Upper lobe of left lung (tissue), 6 donors: Measurements from ENCODE around the gene TMEM116. TPM values are rescaled to one million over a fixed set of nuclear protein-coding genes. Genes with fewer than 3 reads are reported as not detected.

Experiments used
- ATAC-seq, 2 donors: fragments of 200-7000 bp; cut with Tn5 transposase; one replicate each; pipeline ENCODE4 v1.9.1; 2022; ENCODE audit warnings: mild to moderate bottlenecking in 2 of 2, moderate library complexity in 2 of 2; ENCODE audit not compliant: low FRiP score in 2 of 2
- DNase-seq, 2 donors: peaks; one replicate each; pipeline ENCODE4 v3.0.0-alpha.2; 2019 to 2020
- H3K27ac ChIP-seq, 4 donors: fragments of 200-600 bp; sonication (generic); one replicate each; pipeline ENCODE4 v1.5.1; 2016 to 2019
- H3K27me3 ChIP-seq, 4 donors: fragments of 200-600 bp; sonication (generic); one replicate each; pipeline ENCODE4 v1.5.1; 2017 to 2019
- H3K36me3 ChIP-seq, 4 donors: fragments of 200-600 bp; sonication (generic); one replicate each; pipeline ENCODE4 v1.5.1; 2016 to 2019
- H3K4me1 ChIP-seq, 4 donors: fragments of 200-600 bp; sonication (generic); one replicate each; pipeline ENCODE4 v1.5.1; 2018 to 2019
- H3K4me3 ChIP-seq, 4 donors: fragments of 200-600 bp; sonication (generic); one replicate each; pipeline ENCODE4 v1.5.1; 2017 to 2019; ENCODE audit warnings: mild to moderate bottlenecking in 2 of 4, moderate library complexity in 1 of 4
- H3K9me3 ChIP-seq, 4 donors: fragments of 200-600 bp; sonication (generic); one replicate each; pipeline ENCODE4 v1.5.1; 2018 to 2019
- EP300 ChIP-seq, 4 donors: sonication (generic); formaldehyde crosslinking; IDR thresholded peaks; one replicate each; pipeline ENCODE4 v1.5.1; 2017; ENCODE audit warnings: antibody characterized with exemption in 4 of 4, control low read depth in 2 of 4
- POLR2A ChIP-seq, 4 donors: fragments of 450-650 bp; IDR thresholded peaks; one replicate each; pipeline ENCODE4 v1.5.1; 2016 to 2017; ENCODE audit warnings: antibody characterized with exemption in 4 of 4, mild to moderate bottlenecking in 2 of 4
- POLR2AphosphoS5 ChIP-seq, 2 donors: sonication (generic); formaldehyde crosslinking; IDR thresholded peaks; one replicate each; pipeline ENCODE4 v1.5.1; 2017; ENCODE audit warnings: antibody characterized with exemption in 2 of 2
- WGBS, 2 donors: methylation state at CpG; one replicate each; pipeline ENCODE4 v1.1.5; 2017 to 2018; 5-methylcytosine and 5-hydroxymethylcytosine counted together
- total RNA-seq, 6 donors: library from RNA; depleted of rRNA in 4 of 6; stranded (reverse); fragments of >200 nt in 4 of 6; gene quantifications; one replicate each; pipeline versions ENCODE4 v1.1.0 to v1.2.1, GENCODE V29; 2016 to 2021
- TF ChIP-seq, protein P1 (sequence below), 6 experiments: fragments of 450-650 bp in 4 of 6; fragments of 200-600 bp in 2 of 6; sonication (generic) in 2 of 6; IDR thresholded peaks; one replicate each; pipeline ENCODE4 v1.5.1; 2016 to 2019; ENCODE audit warnings: antibody characterized with exemption in 6 of 6
- donor health status: DM: no; HTN: no; CAD: no; lungs with moderate emphysema.
- donor health status: DM: no; HTN: yes; CAD: no; lungs with severe emphysema.

Gene TMEM116
- total RNA-seq, 6 donors from 2014 or later, result 14.8 to 41.9 (median 21.2) TPM

DNA sequence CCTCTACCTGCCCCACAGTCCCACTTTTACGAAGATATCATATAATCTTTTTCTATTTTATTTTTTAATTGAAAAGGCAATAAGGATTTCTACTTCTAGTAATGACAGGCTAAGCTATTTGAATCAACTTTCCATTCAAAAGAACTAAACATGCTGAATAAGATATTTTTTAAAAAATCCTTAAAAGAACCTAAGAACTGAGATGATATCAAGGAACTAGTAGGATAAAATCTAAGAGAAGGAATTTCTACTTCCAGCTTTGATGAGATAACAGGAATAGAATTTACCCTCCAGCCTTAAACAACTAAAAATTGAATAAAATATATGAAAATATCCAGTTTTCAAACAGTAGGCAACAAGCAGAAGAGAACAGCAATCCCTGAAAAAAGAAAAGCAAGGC is 69.0 kb downstream of the TMEM116 start:
- 98 to 100% methylated on average over 1 of the region's 1 CpG for WGBS, 2 donors
- H3K27ac ChIP-seq, result no peak overlapping the region

DNA sequence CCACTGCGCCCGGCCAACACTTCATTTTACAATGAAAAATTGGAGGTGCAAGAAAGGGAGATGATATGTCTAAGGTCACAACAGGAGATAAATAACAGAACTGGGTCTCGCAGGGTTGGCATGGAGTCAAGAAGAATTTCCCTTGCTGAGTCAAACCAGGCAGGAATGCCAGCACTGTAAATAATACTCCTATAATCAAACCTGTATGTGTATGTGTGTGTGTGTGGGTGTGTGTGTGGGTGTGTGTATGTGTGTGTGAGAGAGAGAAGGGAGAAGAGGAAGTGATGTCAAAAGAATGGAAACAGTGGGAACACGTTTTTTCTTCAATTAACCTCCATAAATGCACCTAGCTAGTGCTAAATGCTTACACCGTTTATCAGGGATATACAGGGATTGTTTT is 70.4 kb downstream of the TMEM116 start:
- H3K27ac ChIP-seq, result no peak overlapping the region
- no peak overlapping the region for H3K4me3 ChIP-seq
- no peaks in the 10 kb centered on the region for H3K4me1 ChIP-seq
- no peaks in the 10 kb centered on the region for H3K9me3 ChIP-seq
- no peak for TF ChIP-seq EP300 (IDR thresholded peaks at IDR 0.05)
- no peak for TF ChIP-seq POLR2AphosphoS5 (IDR thresholded peaks at IDR 0.05)
- TF ChIP-seq, protein P1, sequence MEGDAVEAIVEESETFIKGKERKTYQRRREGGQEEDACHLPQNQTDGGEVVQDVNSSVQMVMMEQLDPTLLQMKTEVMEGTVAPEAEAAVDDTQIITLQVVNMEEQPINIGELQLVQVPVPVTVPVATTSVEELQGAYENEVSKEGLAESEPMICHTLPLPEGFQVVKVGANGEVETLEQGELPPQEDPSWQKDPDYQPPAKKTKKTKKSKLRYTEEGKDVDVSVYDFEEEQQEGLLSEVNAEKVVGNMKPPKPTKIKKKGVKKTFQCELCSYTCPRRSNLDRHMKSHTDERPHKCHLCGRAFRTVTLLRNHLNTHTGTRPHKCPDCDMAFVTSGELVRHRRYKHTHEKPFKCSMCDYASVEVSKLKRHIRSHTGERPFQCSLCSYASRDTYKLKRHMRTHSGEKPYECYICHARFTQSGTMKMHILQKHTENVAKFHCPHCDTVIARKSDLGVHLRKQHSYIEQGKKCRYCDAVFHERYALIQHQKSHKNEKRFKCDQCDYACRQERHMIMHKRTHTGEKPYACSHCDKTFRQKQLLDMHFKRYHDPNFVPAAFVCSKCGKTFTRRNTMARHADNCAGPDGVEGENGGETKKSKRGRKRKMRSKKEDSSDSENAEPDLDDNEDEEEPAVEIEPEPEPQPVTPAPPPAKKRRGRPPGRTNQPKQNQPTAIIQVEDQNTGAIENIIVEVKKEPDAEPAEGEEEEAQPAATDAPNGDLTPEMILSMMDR (IDR thresholded peaks at IDR 0.05), result no peak
- TF ChIP-seq POLR2A (IDR thresholded peaks at IDR 0.05), result no peak
- H3K27me3 ChIP-seq, result no peaks in the 10 kb centered on the region
- ATAC-seq (no peak), DNase-seq (no peak)
- WGBS, 2 donors, result 48 to 59% methylated on average over 5 of the region's 5 CpGs
- H3K36me3 ChIP-seq, result no peaks in the 10 kb centered on the region

More for the DNA sequence above, 69.0 kb downstream of the TMEM116 start:
- Histone ChIP-seq H3K4me1 (no peaks in the 10 kb centered on the region), H3K36me3 (no peaks in the 10 kb centered on the region), H3K4me3 (no peak overlapping the region), H3K27me3 (no peaks in the 10 kb centered on the region), H3K9me3 (no peaks in the 10 kb centered on the region)
- no peak for DNase-seq
- TF ChIP-seq POLR2A (IDR thresholded peaks at IDR 0.05), result no peak
- TF ChIP-seq EP300 (IDR thresholded peaks at IDR 0.05), result no peak
- no peak for TF ChIP-seq POLR2AphosphoS5 (IDR thresholded peaks at IDR 0.05)
- TF ChIP-seq, protein P1 (IDR thresholded peaks at IDR 0.05), result no peak
- ATAC-seq, result no peak

DNA sequence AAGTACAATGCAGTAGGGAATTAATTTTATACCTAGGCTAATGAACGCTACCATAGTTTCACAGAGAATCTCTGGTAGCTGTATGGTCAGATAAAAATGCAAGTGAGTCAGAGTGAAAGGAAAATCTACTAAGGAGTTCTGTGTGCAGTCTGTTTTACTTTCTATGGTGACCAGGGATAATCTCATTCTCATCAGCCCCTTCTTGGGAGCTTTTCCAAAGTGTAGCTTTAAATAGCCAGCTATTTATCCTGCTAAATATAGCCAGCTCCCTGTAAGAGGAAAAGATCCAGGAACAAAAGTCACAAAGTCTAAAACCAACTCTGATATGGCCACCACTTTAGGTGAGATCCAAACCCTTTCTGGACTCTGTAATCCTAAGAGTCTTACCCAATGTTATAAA is 75.5 kb downstream of the TMEM116 start:
- DNase-seq (no peak), ATAC-seq (no peak)
- TF ChIP-seq, protein P1 (IDR thresholded peaks at IDR 0.05), result no peak
- no peak for TF ChIP-seq POLR2A (IDR thresholded peaks at IDR 0.05)
- TF ChIP-seq POLR2AphosphoS5 (IDR thresholded peaks at IDR 0.05), result no peak
- TF ChIP-seq EP300 (IDR thresholded peaks at IDR 0.05), result no peak
- Histone ChIP-seq H3K9me3 (no peaks in the 10 kb centered on the region), H3K4me1 (no peaks in the 10 kb centered on the region), H3K27ac (no peak overlapping the region), H3K36me3 (peaks cover 0 to 3% (median 0%) of the 10 kb centered on the region in 4 donors), H3K27me3 (no peaks in the 10 kb centered on the region), H3K4me3 (no peak overlapping the region)
- WGBS, 2 donors, result 94 to 95% methylated on average over 1 of the region's 1 CpG

DNA sequence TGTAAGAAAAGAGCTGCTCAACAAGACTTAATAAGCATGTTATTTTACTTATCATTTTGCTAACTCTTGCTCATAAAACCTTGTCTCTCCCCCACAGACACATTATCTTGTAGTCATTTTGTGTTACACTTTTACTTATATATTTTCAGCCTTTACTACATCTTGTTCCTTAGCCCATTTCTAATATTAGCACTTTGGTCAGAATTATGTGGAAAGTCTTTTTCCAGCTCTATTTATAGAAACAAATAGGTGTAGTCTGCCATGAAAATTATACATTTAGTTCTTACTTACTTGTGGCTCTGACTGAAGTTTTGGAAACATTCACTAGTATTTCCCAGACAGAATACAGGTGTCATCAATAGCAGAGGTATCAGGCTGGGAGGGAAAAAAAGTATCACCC is 76.1 kb downstream of the TMEM116 start:
- H3K27ac ChIP-seq, result no peak overlapping the region
- ATAC-seq, result no peak
- no peak for TF ChIP-seq POLR2A (IDR thresholded peaks at IDR 0.05)
- TF ChIP-seq, protein P1 (IDR thresholded peaks at IDR 0.05), result no peak
- TF ChIP-seq EP300 (IDR thresholded peaks at IDR 0.05), result no peak
- TF ChIP-seq POLR2AphosphoS5 (IDR thresholded peaks at IDR 0.05), result no peak
- H3K4me3 ChIP-seq, result no peak overlapping the region
- H3K27me3 ChIP-seq, result no peaks in the 10 kb centered on the region
- DNase-seq, result no peak
- no peaks in the 10 kb centered on the region for H3K9me3 ChIP-seq
- H3K4me1 ChIP-seq, result no peaks in the 10 kb centered on the region
- H3K36me3 ChIP-seq, result peaks cover 0 to 6% (median 0%) of the 10 kb centered on the region in 4 donors

DNA sequence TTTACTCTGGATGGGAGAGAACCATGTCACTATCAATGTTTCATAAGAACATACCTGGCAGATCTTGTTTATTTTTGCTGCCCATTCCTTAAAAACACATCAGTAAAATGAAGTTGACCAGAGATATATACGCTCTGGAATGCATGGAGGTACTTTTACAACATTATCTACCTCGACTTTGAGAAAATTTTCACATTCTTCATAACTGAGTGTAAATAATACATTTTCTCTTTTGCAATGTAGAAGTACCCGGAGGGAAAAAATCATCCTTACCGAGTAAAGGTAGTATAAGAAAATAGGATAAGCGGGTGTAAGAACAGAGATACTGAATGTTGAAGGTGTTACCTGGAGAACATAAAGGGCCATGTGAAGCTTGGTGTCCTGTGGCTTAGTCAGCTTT is 80.7 kb downstream of the TMEM116 start:
- 91 to 92% methylated on average over 5 of the region's 5 CpGs for WGBS, 2 donors

More for the DNA sequence above, 80.7 kb downstream of the TMEM116 start:
- Histone ChIP-seq H3K27ac (no peak overlapping the region), H3K36me3 (peaks cover 0 to 6% (median 0%) of the 10 kb centered on the region in 4 donors), H3K4me1 (no peaks in the 10 kb centered on the region), H3K9me3 (no peaks in the 10 kb centered on the region), H3K27me3 (no peaks in the 10 kb centered on the region), H3K4me3 (no peak overlapping the region)
- DNase-seq (no peak), ATAC-seq (no peak)
- no peak for TF ChIP-seq EP300 (IDR thresholded peaks at IDR 0.05)
- TF ChIP-seq POLR2AphosphoS5 (IDR thresholded peaks at IDR 0.05), result no peak
- TF ChIP-seq POLR2A (IDR thresholded peaks at IDR 0.05), result no peak
- TF ChIP-seq, protein P1 (IDR thresholded peaks at IDR 0.05), result no peak
